ENCODE data around the gene OR5T2.

The OR5T2 gene

DNA sequence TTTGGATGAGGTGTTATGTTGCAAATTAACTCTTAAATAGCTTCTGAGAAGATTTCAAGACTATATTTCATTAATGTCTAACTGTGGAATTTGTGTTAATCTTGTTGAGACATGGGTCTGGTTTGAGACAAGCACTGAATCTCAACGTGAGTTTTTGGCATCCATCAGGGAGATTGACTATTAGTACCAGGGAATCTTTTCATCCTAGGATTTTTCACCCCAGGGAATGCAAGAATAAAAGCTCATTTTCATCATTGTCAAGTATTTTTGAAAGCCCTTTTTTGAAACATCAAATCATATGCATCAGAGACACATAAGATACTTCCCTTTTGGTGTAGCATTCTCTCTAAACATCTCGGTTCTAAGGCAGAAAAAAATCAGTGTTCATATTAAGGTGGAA is 19.5 kb downstream of the OR5T2 start:
- Histone ChIP-seq H3K27ac (ENCODE audit: low read length) (no peak overlapping the region), H4K20me1 (ENCODE audit: insufficient read depth, low read length) (no peaks in the 10 kb centered on the region), H2AFZ (ENCODE audit: low read depth, low read length) (no peak overlapping the region), H3K4me1 (ENCODE audit: low read length) (peaks cover 4% of the 10 kb centered on the region; the same call in 1 of the 2 replicates), H3K4me3 (ENCODE audit: low read length) (no peak overlapping the region), H3K27me3 (ENCODE audit: low read depth, low read length) (no peaks in the 10 kb centered on the region), H3K79me2 (ENCODE audit: low read length) (no peaks in the 10 kb centered on the region), H3K36me3 (replicated peaks; ENCODE audit: low read depth, low read length) (no peaks in the 10 kb centered on the region), H3K4me2 (ENCODE audit: low read length) (no peak overlapping the region), H3K9me3 (ENCODE audit: insufficient read depth, low read length) (no peaks in the 10 kb centered on the region), H3K9ac (ENCODE audit: low read length) (no peak overlapping the region)
- TF ChIP-seq EZH2phosphoT487 (IDR thresholded peaks at IDR 0.05; ENCODE audit: low read depth): no peak
- TF ChIP-seq, protein P1, sequence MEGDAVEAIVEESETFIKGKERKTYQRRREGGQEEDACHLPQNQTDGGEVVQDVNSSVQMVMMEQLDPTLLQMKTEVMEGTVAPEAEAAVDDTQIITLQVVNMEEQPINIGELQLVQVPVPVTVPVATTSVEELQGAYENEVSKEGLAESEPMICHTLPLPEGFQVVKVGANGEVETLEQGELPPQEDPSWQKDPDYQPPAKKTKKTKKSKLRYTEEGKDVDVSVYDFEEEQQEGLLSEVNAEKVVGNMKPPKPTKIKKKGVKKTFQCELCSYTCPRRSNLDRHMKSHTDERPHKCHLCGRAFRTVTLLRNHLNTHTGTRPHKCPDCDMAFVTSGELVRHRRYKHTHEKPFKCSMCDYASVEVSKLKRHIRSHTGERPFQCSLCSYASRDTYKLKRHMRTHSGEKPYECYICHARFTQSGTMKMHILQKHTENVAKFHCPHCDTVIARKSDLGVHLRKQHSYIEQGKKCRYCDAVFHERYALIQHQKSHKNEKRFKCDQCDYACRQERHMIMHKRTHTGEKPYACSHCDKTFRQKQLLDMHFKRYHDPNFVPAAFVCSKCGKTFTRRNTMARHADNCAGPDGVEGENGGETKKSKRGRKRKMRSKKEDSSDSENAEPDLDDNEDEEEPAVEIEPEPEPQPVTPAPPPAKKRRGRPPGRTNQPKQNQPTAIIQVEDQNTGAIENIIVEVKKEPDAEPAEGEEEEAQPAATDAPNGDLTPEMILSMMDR (IDR thresholded peaks at IDR 0.05; ENCODE audit: low read depth, low read length): no peak

DNA sequence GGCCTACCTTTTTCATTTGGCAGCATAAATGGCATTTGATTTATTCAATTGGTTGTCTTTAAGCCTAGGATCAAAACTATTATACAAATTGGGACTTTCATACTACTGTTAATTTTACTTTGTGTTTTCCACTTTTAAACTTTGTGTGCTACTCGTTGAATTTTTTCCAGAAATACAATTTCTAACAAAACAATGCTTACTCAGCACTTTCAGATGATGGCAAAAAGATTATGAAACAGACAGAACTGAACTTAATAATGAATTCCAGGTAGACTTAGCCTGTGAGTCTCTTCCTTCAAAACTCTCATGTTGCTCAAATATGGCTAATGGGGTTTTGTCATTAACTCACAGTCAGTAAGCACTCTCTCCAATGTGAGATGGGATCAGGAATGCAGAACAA is 26.3 kb downstream of the OR5T2 start:
- H3K9ac ChIP-seq (ENCODE audit: low read length): no peak overlapping the region
- H2AFZ ChIP-seq (ENCODE audit: low read depth, low read length): no peak overlapping the region
- H3K4me1 ChIP-seq (ENCODE audit: low read length): peaks cover 5% of the 10 kb centered on the region; the same call in 1 of the 2 replicates
- H3K4me2 ChIP-seq (ENCODE audit: low read length): no peak overlapping the region
- no peaks in the 10 kb centered on the region for H4K20me1 ChIP-seq (ENCODE audit: insufficient read depth, low read length)
- H3K79me2 ChIP-seq (ENCODE audit: low read length): no peaks in the 10 kb centered on the region
- no peaks in the 10 kb centered on the region for H3K9me3 ChIP-seq (ENCODE audit: insufficient read depth, low read length)
- no peaks in the 10 kb centered on the region for H3K36me3 ChIP-seq (replicated peaks; ENCODE audit: low read depth, low read length)
- H3K27ac ChIP-seq (ENCODE audit: low read length): no peak overlapping the region
- TF ChIP-seq EZH2phosphoT487 (IDR thresholded peaks at IDR 0.05; ENCODE audit: low read depth): no peak
- TF ChIP-seq, protein P1 (IDR thresholded peaks at IDR 0.05; ENCODE audit: low read depth, low read length): no peak
- no peak overlapping the region for H3K4me3 ChIP-seq (ENCODE audit: low read length)
- no peaks in the 10 kb centered on the region for H3K27me3 ChIP-seq (ENCODE audit: low read depth, low read length)

DNA sequence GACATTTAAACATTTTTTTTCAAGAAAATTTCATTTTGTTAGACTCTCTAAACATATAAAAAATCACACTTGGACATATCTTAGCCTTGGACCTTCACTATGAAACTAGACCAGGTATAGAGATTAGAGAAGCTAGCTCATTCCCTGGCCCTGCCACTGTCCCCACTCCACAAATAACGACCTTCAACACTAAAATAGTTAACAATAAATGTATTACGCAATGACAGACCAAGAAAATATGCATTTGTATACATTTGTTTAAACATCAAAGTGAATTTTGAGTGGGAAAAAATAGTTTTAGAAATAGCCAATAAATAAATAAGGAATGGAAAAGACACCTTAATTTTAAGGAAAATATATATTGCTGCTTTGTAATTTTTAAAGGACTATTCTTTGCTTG is 36.7 kb downstream of the OR5T2 start:
- Histone ChIP-seq H3K36me3 (replicated peaks; ENCODE audit: low read depth, low read length) (no peaks in the 10 kb centered on the region), H3K9ac (ENCODE audit: low read length) (no peak overlapping the region), H2AFZ (ENCODE audit: low read depth, low read length) (no peak overlapping the region), H3K27me3 (ENCODE audit: low read depth, low read length) (no peaks in the 10 kb centered on the region), H3K4me2 (ENCODE audit: low read length) (no peak overlapping the region), H3K4me3 (ENCODE audit: low read length) (no peak overlapping the region), H4K20me1 (ENCODE audit: insufficient read depth, low read length) (no peaks in the 10 kb centered on the region), H3K79me2 (ENCODE audit: low read length) (no peaks in the 10 kb centered on the region), H3K27ac (ENCODE audit: low read length) (no peak overlapping the region), H3K4me1 (ENCODE audit: low read length) (no peaks in the 10 kb centered on the region), H3K9me3 (ENCODE audit: insufficient read depth, low read length) (no peaks in the 10 kb centered on the region)
- no peak for TF ChIP-seq EZH2phosphoT487 (IDR thresholded peaks at IDR 0.05; ENCODE audit: low read depth)
- TF ChIP-seq, protein P1 (IDR thresholded peaks at IDR 0.05; ENCODE audit: low read depth, low read length): no peak

DNA sequence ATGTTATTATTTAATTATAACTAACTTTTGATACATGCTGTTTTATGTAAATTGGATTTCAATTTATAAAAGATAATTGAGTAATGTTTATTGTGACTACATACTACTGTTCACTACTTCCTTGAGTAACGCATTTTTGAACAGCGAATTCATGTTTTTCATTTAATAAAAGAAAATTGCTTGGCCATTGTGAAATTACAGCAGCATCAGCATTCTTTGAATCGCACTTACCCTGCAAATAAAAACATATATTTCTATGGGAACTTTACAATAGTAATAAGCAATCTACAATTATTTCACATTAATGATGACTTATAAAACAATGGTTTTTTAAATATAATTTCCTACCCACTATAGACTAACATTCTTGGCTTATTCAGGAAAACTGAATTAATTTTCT is 37.4 kb downstream of the OR5T2 start:
- H3K4me1 ChIP-seq (ENCODE audit: low read length): no peaks in the 10 kb centered on the region
- no peaks in the 10 kb centered on the region for H3K36me3 ChIP-seq (replicated peaks; ENCODE audit: low read depth, low read length)
- no peak overlapping the region for H3K27ac ChIP-seq (ENCODE audit: low read length)
- no peaks in the 10 kb centered on the region for H4K20me1 ChIP-seq (ENCODE audit: insufficient read depth, low read length)
- TF ChIP-seq, protein P1 (IDR thresholded peaks at IDR 0.05; ENCODE audit: low read depth, low read length): no peak
- no peak for TF ChIP-seq EZH2phosphoT487 (IDR thresholded peaks at IDR 0.05; ENCODE audit: low read depth)
- no peaks in the 10 kb centered on the region for H3K79me2 ChIP-seq (ENCODE audit: low read length)
- no peak overlapping the region for H3K4me3 ChIP-seq (ENCODE audit: low read length)
- H3K9ac ChIP-seq (ENCODE audit: low read length): no peak overlapping the region
- no peaks in the 10 kb centered on the region for H3K9me3 ChIP-seq (ENCODE audit: insufficient read depth, low read length)
- no peak overlapping the region for H3K4me2 ChIP-seq (ENCODE audit: low read length)
- H2AFZ ChIP-seq (ENCODE audit: low read depth, low read length): no peak overlapping the region
- no peaks in the 10 kb centered on the region for H3K27me3 ChIP-seq (ENCODE audit: low read depth, low read length)
